Measurements from ENCODE around the gene STK17A. TPM values are rescaled to one million over a fixed set of nuclear protein-coding genes. Genes with fewer than 3 reads are reported as not detected.

The STK17A gene
- polyA plus RNA-seq, 3 donors = 2.8 to 14.1 (median 9.5) TPM

- Histone ChIP-seq H3K27ac (ENCODE audit: low read depth in 1 of 2, low read length in 2 of 2) (no peak overlapping the region), H3K4me3 (replicated peaks in 1 of 3; ENCODE audit: low read depth in 2 of 3, low read length in 3 of 3) (no peak overlapping the region), H3K9me3 (replicated peaks in 1 of 2; ENCODE audit: control insufficient read depth in 1 of 2, insufficient read depth in 1 of 2, low read length in 2 of 2) (no peaks in the 10 kb centered on the region), H3K4me1 (ENCODE audit: control insufficient read depth in 1 of 2, insufficient read depth in 2 of 2, low read length in 2 of 2) (no peaks in the 10 kb centered on the region), H4K20me1 (ENCODE audit: insufficient read depth, low read length) (no peaks in the 10 kb centered on the region), H3K79me2 (ENCODE audit: insufficient read depth, low read length) (no peaks in the 10 kb centered on the region), H3K9ac (ENCODE audit: insufficient read depth, low read length, poor library complexity, severe bottlenecking) (no peak overlapping the region), H2AFZ (ENCODE audit: insufficient read depth, low read depth, low read length, poor library complexity, severe bottlenecking) (no peak overlapping the region), H3K36me3 (replicated peaks in 1 of 2; ENCODE audit: control insufficient read depth in 1 of 2, insufficient read depth in 2 of 2, low read length in 2 of 2) (peaks cover 43 to 97% of the 10 kb centered on the region in 2 donors), H3K27me3 (ENCODE audit: control insufficient read depth in 2 of 2, insufficient read depth in 2 of 2, low read length in 2 of 2) (no peaks in the 10 kb centered on the region), H3K4me2 (replicated peaks; ENCODE audit: extremely low read depth, low read length, poor library complexity, severe bottlenecking) (no peak overlapping the region)
- TF ChIP-seq CTCF (IDR thresholded peaks at IDR 0.05) = no peak
- H3K27ac Mint-ChIP-seq = no peak overlapping the region
- no peaks in the 10 kb centered on the region for H3K9me3 Mint-ChIP-seq
- peaks cover 67 to 76% of the 10 kb centered on the region in 2 donors for H3K36me3 Mint-ChIP-seq
- H3K4me3 Mint-ChIP-seq = no peak overlapping the region
- intact Hi-C loops (cut with micrococcal nuclease) = no loop called here
- no peaks in the 10 kb centered on the region for H3K27me3 Mint-ChIP-seq (ENCODE audit: low read depth in 3 of 3)
- DNase-seq = no peak
- no CpG with 5 or more reads among the region's 2 CpGs for WGBS (ENCODE audit: insufficient coverage)
- peaks cover 9% of the 10 kb centered on the region for H3K4me1 Mint-ChIP-seq
These were observed 45.5 kb downstream of the STK17A start for GRCh38 chr7:43628431-43628830.

GRCh38 chr7:43629857-43630256 lies 46.9 kb downstream of the STK17A start:
- peaks cover 67 to 76% of the 10 kb centered on the region in 2 donors for H3K36me3 Mint-ChIP-seq
- Histone ChIP-seq H3K4me3 (replicated peaks in 1 of 3; ENCODE audit: low read depth in 2 of 3, low read length in 3 of 3) (no peak overlapping the region), H3K79me2 (ENCODE audit: insufficient read depth, low read length) (no peaks in the 10 kb centered on the region)

More at GRCh38 chr7:43629857-43630256, 46.9 kb downstream of the STK17A start:
- Mint-ChIP-seq H3K4me1 (peaks cover 9% of the 10 kb centered on the region), H3K27me3 (ENCODE audit: low read depth in 3 of 3) (no peaks in the 10 kb centered on the region), H3K9me3 (no peaks in the 10 kb centered on the region), H3K4me3 (no peak overlapping the region), H3K27ac (no peak overlapping the region)
- no peak for DNase-seq
- WGBS (ENCODE audit: insufficient coverage) = 100% methylated on average over 2 of the region's 6 CpGs
- no peaks in the 10 kb centered on the region for H3K9me3 ChIP-seq (replicated peaks in 1 of 2; ENCODE audit: control insufficient read depth in 1 of 2, insufficient read depth in 1 of 2, low read length in 2 of 2)
- H3K27me3 ChIP-seq (ENCODE audit: control insufficient read depth in 2 of 2, insufficient read depth in 2 of 2, low read length in 2 of 2) = no peaks in the 10 kb centered on the region
- H3K9ac ChIP-seq (ENCODE audit: insufficient read depth, low read length, poor library complexity, severe bottlenecking) = no peak overlapping the region
- intact Hi-C loops (cut with micrococcal nuclease) = no loop called here
- no peaks in the 10 kb centered on the region for H4K20me1 ChIP-seq (ENCODE audit: insufficient read depth, low read length)
- no peak overlapping the region for H3K27ac ChIP-seq (ENCODE audit: low read depth in 1 of 2, low read length in 2 of 2)
- no peak overlapping the region for H2AFZ ChIP-seq (ENCODE audit: insufficient read depth, low read depth, low read length, poor library complexity, severe bottlenecking)
- no peak for TF ChIP-seq CTCF (IDR thresholded peaks at IDR 0.05)
- no peaks in the 10 kb centered on the region for H3K4me1 ChIP-seq (ENCODE audit: control insufficient read depth in 1 of 2, insufficient read depth in 2 of 2, low read length in 2 of 2)
- no peak overlapping the region for H3K4me2 ChIP-seq (replicated peaks; ENCODE audit: extremely low read depth, low read length, poor library complexity, severe bottlenecking)
- peaks cover 42 to 97% of the 10 kb centered on the region in 2 donors for H3K36me3 ChIP-seq (replicated peaks in 1 of 2; ENCODE audit: control insufficient read depth in 1 of 2, insufficient read depth in 2 of 2, low read length in 2 of 2)

Data from CD14-positive monocyte (primary cell).